OCI-LY1 (cell line): Measurements from ENCODE around the gene JCAD.

Source experiments
- H2AFZ ChIP-seq: fragments of 200-600 bp; sonication (generic), shearing (Covaris generic); 2 replicates; pipeline ENCODE4 v1.6.0; 2014; ENCODE audit warnings: antibody characterized with exemption, mild to moderate bottlenecking, low read length
- H3F3A ChIP-seq: fragments of 200-600 bp; sonication (generic), shearing (Covaris generic); 2 replicates; pipeline ENCODE4 v1.6.0; 2014; ENCODE audit warnings: mild to moderate bottlenecking, antibody characterized with exemption, low read length, moderate library complexity; ENCODE audit not compliant: insufficient read depth
- H3K27ac ChIP-seq: fragments of 200-600 bp; sonication (generic); 2 replicates; pipeline ENCODE4 v1.5.1; 2014; ENCODE audit warnings: low read length, mixed run types, mild to moderate bottlenecking, low read depth; ENCODE audit not compliant: poor library complexity, severe bottlenecking
- H3K27me3 ChIP-seq: fragments of 200-600 bp; sonication (generic); 2 replicates; pipeline ENCODE4 v1.6.0; 2014; ENCODE audit warnings: antibody characterized with exemption, mild to moderate bottlenecking, low read length, moderate library complexity; ENCODE audit not compliant: insufficient read depth
- H3K36me3 ChIP-seq: fragments of 200-600 bp; sonication (generic); 2 replicates; pipeline ENCODE4 v1.6.1; 2014; ENCODE audit warnings: mild to moderate bottlenecking, antibody characterized with exemption, low read length, moderate library complexity, mixed read lengths; ENCODE audit not compliant: insufficient read depth
- H3K4me1 ChIP-seq: fragments of 200-600 bp; sonication (generic); 2 replicates; pipeline ENCODE4 v1.5.1; 2014; ENCODE audit warnings: mild to moderate bottlenecking, low read length, moderate library complexity; ENCODE audit not compliant: insufficient read depth, severe bottlenecking
- H3K4me2 ChIP-seq: fragments of 200-600 bp; sonication (generic), shearing (Covaris generic); 2 replicates; pipeline ENCODE4 v1.6.1; 2014; ENCODE audit warnings: low read length
- H3K4me3 ChIP-seq: fragments of 200-600 bp; sonication (generic); 2 replicates; pipeline ENCODE4 v1.5.1; 2014; ENCODE audit warnings: low read length, low read depth, mild to moderate bottlenecking, mixed read lengths; ENCODE audit not compliant: poor library complexity, severe bottlenecking
- H3K79me2 ChIP-seq: fragments of 200-600 bp; shearing (Covaris generic); 2 replicates; pipeline ENCODE4 v1.6.1; 2016; ENCODE audit warnings: mixed run types, low read length, mixed read lengths; ENCODE audit not compliant: insufficient read depth
- H3K9ac ChIP-seq: fragments of 200-600 bp; sonication (generic), shearing (Covaris generic); 2 replicates; pipeline ENCODE4 v1.6.1; 2014; ENCODE audit warnings: mild to moderate bottlenecking, low read length, mixed read lengths
- H3K9me2 ChIP-seq: fragments of 200-600 bp; sonication (generic), shearing (Covaris generic); 2 replicates; pipeline ENCODE4 v1.6.1; 2014; ENCODE audit warnings: low read depth, mild to moderate bottlenecking, low read length, mixed read lengths
- H3K9me3 ChIP-seq: fragments of 200-600 bp; shearing (Covaris generic); 2 replicates; pipeline ENCODE4 v1.6.1; 2014; ENCODE audit warnings: low read length, mixed read lengths
- H4K20me1 ChIP-seq: fragments of 200-600 bp; sonication (generic), shearing (Covaris generic); 2 replicates; pipeline ENCODE4 v1.6.0; 2016; ENCODE audit warnings: mild to moderate bottlenecking, low read length; ENCODE audit not compliant: insufficient read depth
- EZH2 ChIP-seq: fragments of 200-600 bp; sonication (generic), shearing (Covaris generic); IDR thresholded peaks from 2 replicates; pipeline ENCODE4 v1.8.0; 2017; ENCODE audit warnings: borderline replicate concordance, mixed run types, mild to moderate bottlenecking, antibody characterized with exemption, low read length, moderate library complexity, mixed read lengths
- TF ChIP-seq, protein P1 (sequence below): fragments of 200-600 bp; sonication (generic), shearing (Covaris generic); IDR thresholded peaks from 2 replicates; pipeline ENCODE4 v1.5.1; 2017; ENCODE audit warnings: mild to moderate bottlenecking, antibody characterized with exemption, low read length, moderate library complexity, mixed read lengths

Gene JCAD

DNA sequence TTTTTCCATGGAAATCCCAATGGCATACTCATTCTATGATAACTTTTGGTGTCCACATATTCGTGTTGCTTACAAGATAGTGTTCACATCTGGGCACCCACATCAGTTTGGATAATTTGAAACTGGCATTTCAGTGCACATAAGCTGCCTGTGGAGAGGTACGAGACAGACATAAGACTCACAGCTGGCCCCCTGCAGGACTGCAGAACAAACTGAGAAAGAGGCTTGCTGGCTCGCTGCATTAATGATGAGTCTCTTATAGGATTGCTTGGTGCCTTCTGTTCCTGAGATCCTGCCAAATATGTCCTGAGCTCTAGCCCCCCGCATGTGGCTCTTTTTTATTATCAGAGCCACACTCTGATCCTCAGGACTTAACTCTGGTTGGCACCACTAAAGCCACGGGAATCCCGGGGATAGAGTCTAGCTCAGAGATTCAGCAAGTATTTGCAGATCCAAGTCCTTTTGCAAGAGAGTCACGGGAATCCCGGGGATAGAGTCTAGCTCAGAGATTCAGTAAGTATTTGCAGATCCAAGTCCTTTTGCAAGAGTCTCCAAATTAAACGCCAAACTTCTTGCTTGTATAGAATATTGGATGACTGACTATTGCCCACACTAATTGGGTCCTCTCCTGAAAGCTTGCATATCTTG is 34.0 kb upstream of the JCAD start:
- TF ChIP-seq EZH2: no peak
- TF ChIP-seq, protein P1, sequence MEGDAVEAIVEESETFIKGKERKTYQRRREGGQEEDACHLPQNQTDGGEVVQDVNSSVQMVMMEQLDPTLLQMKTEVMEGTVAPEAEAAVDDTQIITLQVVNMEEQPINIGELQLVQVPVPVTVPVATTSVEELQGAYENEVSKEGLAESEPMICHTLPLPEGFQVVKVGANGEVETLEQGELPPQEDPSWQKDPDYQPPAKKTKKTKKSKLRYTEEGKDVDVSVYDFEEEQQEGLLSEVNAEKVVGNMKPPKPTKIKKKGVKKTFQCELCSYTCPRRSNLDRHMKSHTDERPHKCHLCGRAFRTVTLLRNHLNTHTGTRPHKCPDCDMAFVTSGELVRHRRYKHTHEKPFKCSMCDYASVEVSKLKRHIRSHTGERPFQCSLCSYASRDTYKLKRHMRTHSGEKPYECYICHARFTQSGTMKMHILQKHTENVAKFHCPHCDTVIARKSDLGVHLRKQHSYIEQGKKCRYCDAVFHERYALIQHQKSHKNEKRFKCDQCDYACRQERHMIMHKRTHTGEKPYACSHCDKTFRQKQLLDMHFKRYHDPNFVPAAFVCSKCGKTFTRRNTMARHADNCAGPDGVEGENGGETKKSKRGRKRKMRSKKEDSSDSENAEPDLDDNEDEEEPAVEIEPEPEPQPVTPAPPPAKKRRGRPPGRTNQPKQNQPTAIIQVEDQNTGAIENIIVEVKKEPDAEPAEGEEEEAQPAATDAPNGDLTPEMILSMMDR: no peak
- Histone ChIP-seq H3K4me3 (no peak overlapping the region), H3K4me2 (no peak overlapping the region), H3K27ac (no peak overlapping the region), H4K20me1 (no peaks in the 10 kb centered on the region), H3K36me3 (no peaks in the 10 kb centered on the region), H3K4me1 (no peaks in the 10 kb centered on the region), H2AFZ (no peak overlapping the region), H3F3A (no peaks in the 10 kb centered on the region), H3K9me2 (no peaks in the 10 kb centered on the region), H3K9ac (no peak overlapping the region), H3K9me3 (no peaks in the 10 kb centered on the region), H3K79me2 (no peaks in the 10 kb centered on the region), H3K27me3 (no peaks in the 10 kb centered on the region)

DNA sequence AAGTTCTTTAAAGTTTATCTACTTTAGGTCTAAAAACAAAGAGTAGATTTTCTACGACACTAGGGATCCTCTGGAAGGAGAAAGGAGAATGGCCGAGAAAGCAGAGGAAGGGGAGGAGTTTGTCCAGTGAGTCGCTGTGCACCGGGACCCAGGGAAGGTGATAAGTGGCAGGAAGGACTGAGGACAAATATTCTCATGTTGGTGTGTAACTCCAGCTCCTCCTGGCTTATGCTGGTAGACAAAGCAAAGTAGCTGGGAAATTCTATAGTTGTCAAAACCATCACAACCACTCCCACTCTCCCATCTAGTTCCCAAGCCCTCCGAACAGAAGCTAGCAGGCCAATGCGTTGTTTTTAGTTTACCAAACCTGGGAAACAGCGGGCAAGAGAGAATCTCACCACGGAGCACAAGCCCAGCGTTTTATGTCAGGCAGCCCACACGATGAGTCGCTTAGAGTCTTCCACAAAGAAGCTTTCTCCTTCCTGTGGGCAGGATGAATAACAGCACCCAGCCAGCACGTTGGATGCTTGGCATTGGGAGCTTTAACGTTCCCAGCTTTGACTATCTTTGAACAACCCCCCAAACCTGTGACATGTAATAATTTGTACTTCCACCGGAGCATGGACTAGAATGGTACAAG is 32.9 kb upstream of the JCAD start:
- Histone ChIP-seq H3K27me3 (no peaks in the 10 kb centered on the region), H4K20me1 (no peaks in the 10 kb centered on the region), H3F3A (no peaks in the 10 kb centered on the region), H3K27ac (no peak overlapping the region), H3K79me2 (no peaks in the 10 kb centered on the region), H3K4me2 (no peak overlapping the region), H3K4me1 (no peaks in the 10 kb centered on the region), H3K9me3 (no peaks in the 10 kb centered on the region), H3K36me3 (no peaks in the 10 kb centered on the region), H3K4me3 (no peak overlapping the region), H3K9me2 (no peaks in the 10 kb centered on the region), H3K9ac (no peak overlapping the region), H2AFZ (no peak overlapping the region)
- TF ChIP-seq, protein P1: no peak
- TF ChIP-seq EZH2: no peak

DNA sequence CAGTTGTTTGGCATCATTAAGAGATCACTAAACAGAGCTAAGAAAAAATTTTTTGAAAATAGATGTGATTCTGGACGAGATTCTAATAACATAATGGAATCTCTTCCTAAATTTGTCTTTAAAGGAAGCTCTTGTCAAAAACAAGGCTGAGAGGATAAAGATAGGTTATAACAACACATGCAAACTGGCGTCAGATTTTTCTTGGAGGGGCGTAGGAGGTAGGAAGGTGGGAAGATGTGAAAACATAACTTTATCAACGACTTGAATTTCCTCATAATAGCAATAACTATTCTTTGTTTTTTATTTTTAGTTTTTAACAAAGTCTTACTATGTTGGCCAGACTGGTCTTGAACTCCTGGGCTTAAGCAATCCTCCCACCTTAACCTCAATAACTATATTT is 31.8 kb upstream of the JCAD start:
- Histone ChIP-seq H3K27ac (no peak overlapping the region), H3K27me3 (no peaks in the 10 kb centered on the region), H3K79me2 (no peaks in the 10 kb centered on the region), H3K4me1 (no peaks in the 10 kb centered on the region), H3K4me2 (no peak overlapping the region), H3K36me3 (no peaks in the 10 kb centered on the region), H3F3A (no peaks in the 10 kb centered on the region), H3K9me2 (no peaks in the 10 kb centered on the region), H2AFZ (no peak overlapping the region), H3K4me3 (no peak overlapping the region), H3K9me3 (no peaks in the 10 kb centered on the region), H4K20me1 (no peaks in the 10 kb centered on the region), H3K9ac (no peak overlapping the region)
- TF ChIP-seq, protein P1: no peak
- TF ChIP-seq EZH2: no peak
